Esophagus squamous epithelium (tissue), 4 donors: ENCODE measurements around the gene AMZ1.

Source experiments
- CTCF ChIP-seq, 6 experiments: fragments of 450-650 bp in 4 of 6; fragments of 200-600 bp in 2 of 6; sonication (generic) in 2 of 6; IDR thresholded peaks; one replicate each; pipeline ENCODE4 v1.5.1; 2016 to 2019; ENCODE audit warnings: antibody characterized with exemption in 6 of 6, mild to moderate bottlenecking in 4 of 6, moderate library complexity in 4 of 6
- POLR2A ChIP-seq, 4 donors: fragments of 450-650 bp; IDR thresholded peaks; one replicate each; pipeline ENCODE4 v1.6.1; 2017; ENCODE audit warnings: antibody characterized with exemption in 4 of 4, mild to moderate bottlenecking in 4 of 4, moderate library complexity in 3 of 4

GRCh38 chr7:2724453-2725177, 36.6 kb downstream of the AMZ1 start:
- TF ChIP-seq CTCF (IDR thresholded peaks at IDR 0.05) (no peak), POLR2A (IDR thresholded peaks at IDR 0.05) (no peak)
